GM12892 (cell line): ENCODE data around the gene PSD.

Source experiments
- POLR2A ChIP-seq: IDR thresholded peaks from 2 replicates; pipeline ENCODE4 v1.6.1; 2011; ENCODE audit warnings: low read depth, low read length, control low read depth
- POLR2AphosphoS5 ChIP-seq: IDR thresholded peaks from 2 replicates; pipeline ENCODE4 v1.6.1; 2011; ENCODE audit warnings: low read depth, low read length, control low read depth
- TAF1 ChIP-seq: IDR thresholded peaks from 2 replicates; pipeline ENCODE4 v1.6.1; 2011; ENCODE audit warnings: low read depth, mild to moderate bottlenecking, control low read depth, low read length, borderline replicate concordance

- TF ChIP-seq POLR2AphosphoS5 (peak; percentile 71; the same call in 1 of the 2 replicates), POLR2A (peak; percentile 73; the same call in 1 of the 2 replicates), TAF1 (peak; percentile 47; the same call in 1 of the 2 replicates)
Measured at GRCh38 chr10:102432162-102432950, 13.8 kb upstream of the PSD start, which contains the start of gene CUEDC2.
